K562 (cell line): Measurements from ENCODE around the gene NMRK1. TPM values are rescaled to one million over a fixed set of nuclear protein-coding genes. Genes with fewer than 3 reads are reported as not detected.

Experiments
- CC2D1A ChIP-seq: fragments of 450-650 bp; IDR thresholded peaks from 2 replicates; pipeline ENCODE4 v1.6.1; 2017; ENCODE audit warnings: mild to moderate bottlenecking
- JUND ChIP-seq, 2 experiments: IDR thresholded peaks; 2 replicates in 1 of 2; 3 replicates in 1 of 2; pipeline ENCODE4 v1.6.1; 2011; ENCODE audit warnings: borderline replicate concordance in 2 of 2, low read depth in 2 of 2, low read length in 2 of 2, improper control_type of control experiment in 1 of 2, missing biosample characterization in 1 of 2, missing genetic modification characterization in 1 of 2, missing genetic modification reagents in 1 of 2
- L3MBTL2 ChIP-seq: fragments of 450-650 bp; IDR thresholded peaks from 2 replicates; pipeline ENCODE4 v1.6.1; 2016; ENCODE audit warnings: mild to moderate bottlenecking, moderate library complexity
- POLR3G ChIP-seq: IDR thresholded peaks from 2 replicates; pipeline ENCODE4 v1.6.1; 2011; ENCODE audit not compliant: insufficient read length, insufficient replicate concordance; ENCODE audit errors: extremely low read depth
- SETDB1 ChIP-seq: IDR thresholded peaks from one replicate; pipeline ENCODE4 v1.6.1; 2012; ENCODE audit warnings: low read length, control low read depth, inconsistent platforms
- SMARCC2 ChIP-seq: fragments of 450-650 bp; IDR thresholded peaks from 2 replicates; pipeline ENCODE4 v1.6.1; 2017; ENCODE audit warnings: antibody characterized with exemption, moderate library complexity, mild to moderate bottlenecking, low read depth
- TOE1 ChIP-seq, 2 experiments: fragments of 450-650 bp in 1 of 2; sonication (generic) in 1 of 2; formaldehyde crosslinking in 1 of 2; IDR thresholded peaks; 2 replicates each; pipeline versions ENCODE4 v1.7.1 to v1.8.0; 2016 to 2022; ENCODE audit warnings: borderline replicate concordance in 2 of 2, mild to moderate bottlenecking in 2 of 2, antibody characterized with exemption in 1 of 2, inconsistent platforms in 1 of 2, low read depth in 1 of 2, missing genetic modification reagents in 1 of 2, moderate library complexity in 1 of 2
- ZBTB33 ChIP-seq: sonication (generic); formaldehyde crosslinking; IDR thresholded peaks from 2 replicates; pipeline ENCODE4 v1.8.1; 2023; ENCODE audit warnings: mild to moderate bottlenecking, missing genetic modification reagents
- ZC3H8 ChIP-seq: fragments of 450-650 bp; IDR thresholded peaks from 2 replicates; pipeline ENCODE4 v1.6.1; 2017
- polyA plus RNA-seq, 8 experiments: library from polyadenylated mRNA; depleted of rRNA in 4 of 8; stranded (reverse) in 5 of 8; unstranded in 3 of 8; fragments of >200 nt; fragmentation: Nextera tagmentation in 2 of 8; fragmentation: Illumina TruSeq in 1 of 8; extraction: Ambion mirVana in 2 of 8; extraction: Trizol in 1 of 8; gene quantifications; 2 replicates each; pipeline versions ENCODE4 v1.2.1 to v1.2.3, GENCODE V29; 2011 to 2014; ENCODE audit warnings: inconsistent platforms in 1 of 8, missing spikeins in 1 of 8
- total RNA-seq, 7 experiments: library from RNA; depleted of rRNA in 6 of 7; stranded (reverse); fragments of >200 nt in 6 of 7; fragmentation: Illumina TruSeq in 2 of 7; extraction: Trizol in 2 of 7; gene quantifications; 2 replicates each; pipeline versions ENCODE4 v1.2.1 to v1.2.3, GENCODE V29; 2011 to 2021; ENCODE audit warnings: low replicate concordance in 1 of 7
- TF ChIP-seq, protein P1 (sequence below): sonication (generic); formaldehyde crosslinking; IDR thresholded peaks from 2 replicates; pipeline ENCODE4 v1.8.1; 2023; ENCODE audit warnings: mild to moderate bottlenecking, missing genetic modification reagents
- TF ChIP-seq, protein P2 (sequence below), 2 experiments: fragments of 450-650 bp in 1 of 2; sonication (generic) in 1 of 2; formaldehyde crosslinking in 1 of 2; IDR thresholded peaks in 1 of 2; conservative IDR thresholded peaks in 1 of 2; 2 replicates each; pipeline versions ENCODE4 v1.6.1 to v1.8.1; 2016 to 2023; ENCODE audit warnings: mild to moderate bottlenecking in 2 of 2, moderate library complexity in 2 of 2, inconsistent platforms in 1 of 2, missing genetic modification reagents in 1 of 2
- TF ChIP-seq, protein P3 (sequence below): fragments of 250-450 bp; sonication (Bioruptor Pico); IDR thresholded peaks from 2 replicates; pipeline ENCODE4 v1.5.0; 2021
- TF ChIP-seq, protein P4 (sequence below): fragments of 450-650 bp; IDR thresholded peaks from 2 replicates; pipeline ENCODE4 v1.6.1; 2017; ENCODE audit warnings: antibody characterized with exemption, mild to moderate bottlenecking

Gene NMRK1
- total and polyA plus RNA-seq, 9 of the 15 experiments (the other 6 are each of a cell fraction or from before 2014, with no cell fraction given) = 1.1 to 3.5 (median 1.7) TPM

- TF ChIP-seq, protein P1, sequence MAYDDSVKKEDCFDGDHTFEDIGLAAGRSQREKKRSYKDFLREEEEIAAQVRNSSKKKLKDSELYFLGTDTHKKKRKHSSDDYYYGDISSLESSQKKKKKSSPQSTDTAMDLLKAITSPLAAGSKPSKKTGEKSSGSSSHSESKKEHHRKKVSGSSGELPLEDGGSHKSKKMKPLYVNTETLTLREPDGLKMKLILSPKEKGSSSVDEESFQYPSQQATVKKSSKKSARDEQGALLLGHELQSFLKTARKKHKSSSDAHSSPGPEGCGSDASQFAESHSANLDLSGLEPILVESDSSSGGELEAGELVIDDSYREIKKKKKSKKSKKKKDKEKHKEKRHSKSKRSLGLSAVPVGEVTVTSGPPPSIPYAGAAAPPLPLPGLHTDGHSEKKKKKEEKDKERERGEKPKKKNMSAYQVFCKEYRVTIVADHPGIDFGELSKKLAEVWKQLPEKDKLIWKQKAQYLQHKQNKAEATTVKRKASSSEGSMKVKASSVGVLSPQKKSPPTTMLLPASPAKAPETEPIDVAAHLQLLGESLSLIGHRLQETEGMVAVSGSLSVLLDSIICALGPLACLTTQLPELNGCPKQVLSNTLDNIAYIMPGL (CRISPR knock-in tag) = no peak
- no peak for TF ChIP-seq POLR3G
- no peak for TF ChIP-seq SMARCC2
- peak; percentile 76 for TF ChIP-seq ZBTB33 (CRISPR knock-in tag)
- no peak for TF ChIP-seq CC2D1A
- TF ChIP-seq TOE1 (IDR thresholded peaks at IDR 0.05; ENCODE audit: borderline replicate concordance) = no peak
- TF ChIP-seq TOE1 (CRISPR knock-in tag; IDR thresholded peaks at IDR 0.05; ENCODE audit: borderline replicate concordance, low read depth) = no peak
- TF ChIP-seq, protein P2, sequence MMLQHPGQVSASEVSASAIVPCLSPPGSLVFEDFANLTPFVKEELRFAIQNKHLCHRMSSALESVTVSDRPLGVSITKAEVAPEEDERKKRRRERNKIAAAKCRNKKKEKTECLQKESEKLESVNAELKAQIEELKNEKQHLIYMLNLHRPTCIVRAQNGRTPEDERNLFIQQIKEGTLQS (IDR thresholded peaks at IDR 0.05) = peak; percentile 44; the same call in 1 of the 2 replicates
- TF ChIP-seq, protein P2 (CRISPR knock-in tag; conservative IDR thresholded peaks at IDR 0.05) = no peak
- TF ChIP-seq, protein P3, sequence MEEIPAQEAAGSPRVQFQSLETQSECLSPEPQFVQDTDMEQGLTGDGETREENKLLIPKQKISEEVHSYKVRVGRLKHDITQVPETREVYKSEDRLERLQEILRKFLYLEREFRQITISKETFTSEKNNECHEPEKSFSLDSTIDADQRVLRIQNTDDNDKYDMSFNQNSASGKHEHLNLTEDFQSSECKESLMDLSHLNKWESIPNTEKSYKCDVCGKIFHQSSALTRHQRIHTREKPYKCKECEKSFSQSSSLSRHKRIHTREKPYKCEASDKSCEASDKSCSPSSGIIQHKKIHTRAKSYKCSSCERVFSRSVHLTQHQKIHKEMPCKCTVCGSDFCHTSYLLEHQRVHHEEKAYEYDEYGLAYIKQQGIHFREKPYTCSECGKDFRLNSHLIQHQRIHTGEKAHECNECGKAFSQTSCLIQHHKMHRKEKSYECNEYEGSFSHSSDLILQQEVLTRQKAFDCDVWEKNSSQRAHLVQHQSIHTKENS = no peak
- no peak for TF ChIP-seq L3MBTL2
- no peak for TF ChIP-seq SETDB1
- TF ChIP-seq ZC3H8 = no peak
- TF ChIP-seq, protein P4, sequence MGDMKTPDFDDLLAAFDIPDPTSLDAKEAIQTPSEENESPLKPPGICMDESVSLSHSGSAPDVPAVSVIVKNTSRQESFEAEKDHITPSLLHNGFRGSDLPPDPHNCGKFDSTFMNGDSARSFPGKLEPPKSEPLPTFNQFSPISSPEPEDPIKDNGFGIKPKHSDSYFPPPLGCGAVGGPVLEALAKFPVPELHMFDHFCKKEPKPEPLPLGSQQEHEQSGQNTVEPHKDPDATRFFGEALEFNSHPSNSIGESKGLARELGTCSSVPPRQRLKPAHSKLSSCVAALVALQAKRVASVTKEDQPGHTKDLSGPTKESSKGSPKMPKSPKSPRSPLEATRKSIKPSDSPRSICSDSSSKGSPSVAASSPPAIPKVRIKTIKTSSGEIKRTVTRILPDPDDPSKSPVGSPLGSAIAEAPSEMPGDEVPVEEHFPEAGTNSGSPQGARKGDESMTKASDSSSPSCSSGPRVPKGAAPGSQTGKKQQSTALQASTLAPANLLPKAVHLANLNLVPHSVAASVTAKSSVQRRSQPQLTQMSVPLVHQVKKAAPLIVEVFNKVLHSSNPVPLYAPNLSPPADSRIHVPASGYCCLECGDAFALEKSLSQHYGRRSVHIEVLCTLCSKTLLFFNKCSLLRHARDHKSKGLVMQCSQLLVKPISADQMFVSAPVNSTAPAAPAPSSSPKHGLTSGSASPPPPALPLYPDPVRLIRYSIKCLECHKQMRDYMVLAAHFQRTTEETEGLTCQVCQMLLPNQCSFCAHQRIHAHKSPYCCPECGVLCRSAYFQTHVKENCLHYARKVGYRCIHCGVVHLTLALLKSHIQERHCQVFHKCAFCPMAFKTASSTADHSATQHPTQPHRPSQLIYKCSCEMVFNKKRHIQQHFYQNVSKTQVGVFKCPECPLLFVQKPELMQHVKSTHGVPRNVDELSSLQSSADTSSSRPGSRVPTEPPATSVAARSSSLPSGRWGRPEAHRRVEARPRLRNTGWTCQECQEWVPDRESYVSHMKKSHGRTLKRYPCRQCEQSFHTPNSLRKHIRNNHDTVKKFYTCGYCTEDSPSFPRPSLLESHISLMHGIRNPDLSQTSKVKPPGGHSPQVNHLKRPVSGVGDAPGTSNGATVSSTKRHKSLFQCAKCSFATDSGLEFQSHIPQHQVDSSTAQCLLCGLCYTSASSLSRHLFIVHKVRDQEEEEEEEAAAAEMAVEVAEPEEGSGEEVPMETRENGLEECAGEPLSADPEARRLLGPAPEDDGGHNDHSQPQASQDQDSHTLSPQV = no peak
- 0 out of 2 replicates have a peak, but pooled peaks have one; percentile 39 for TF ChIP-seq JUND (IDR thresholded peaks at IDR 0.05; ENCODE audit: borderline replicate concordance, low read depth, low read length)
- no peak for TF ChIP-seq JUND (tag; IDR thresholded peaks at IDR 0.05; ENCODE audit: borderline replicate concordance, low read depth, low read length)
These were observed 4.6 kb downstream of the NMRK1 start (continued) for GRCh38 chr9:75083188-75083970.
